ENCODE measurements around the gene CLDN14. TPM values are rescaled to one million over a fixed set of nuclear protein-coding genes. Genes with fewer than 3 reads are reported as not detected.

Gene CLDN14
- total RNA-seq, 1 donor from 2014 or later, result not detected

GRCh38 chr21:36419241-36419640 lies 60.7 kb downstream of the CLDN14 start:
- no peak overlapping the region for H2AFZ ChIP-seq (replicated peaks)

GRCh38 chr21:36415375-36415774 lies 64.5 kb downstream of the CLDN14 start:
- H3K9me3 Mint-ChIP-seq, result no peaks in the 10 kb centered on the region
- Histone ChIP-seq H4K20me1 (ENCODE audit: low read depth) (peaks cover 2% of the 10 kb centered on the region), H3F3A (ENCODE audit: low read depth) (peaks cover 7% of the 10 kb centered on the region), H2AFZ (replicated peaks) (no peak overlapping the region), H3K79me2 (ENCODE audit: low read depth) (no peaks in the 10 kb centered on the region), H3K4me2 (no peak overlapping the region), H3K27me3 (no peaks in the 10 kb centered on the region), H3K27ac (no peak overlapping the region), H3K4me3 (no peak overlapping the region), H3K4me1 (peaks cover 4% of the 10 kb centered on the region), H3K9me3 (ENCODE audit: low read depth) (no peaks in the 10 kb centered on the region), H3K36me3 (peaks cover 5% of the 10 kb centered on the region), H3K9ac (no peak overlapping the region)
- DNase-seq (ENCODE audit: low spot score), result no peak
- no peak for TF ChIP-seq EZH2 (IDR thresholded peaks at IDR 0.05)
- no peak for TF ChIP-seq CTCF (IDR thresholded peaks at IDR 0.05)
- TF ChIP-seq EZH2phosphoT487 (IDR thresholded peaks at IDR 0.05), result no peak
- no peak overlapping the region for H3K4me3 Mint-ChIP-seq
- H3K27me3 Mint-ChIP-seq (ENCODE audit: insufficient read depth, low read depth), result no peaks in the 10 kb centered on the region
- peaks cover 32% of the 10 kb centered on the region for H3K36me3 Mint-ChIP-seq
- peaks cover 2% of the 10 kb centered on the region for H3K4me1 Mint-ChIP-seq
- H3K27ac Mint-ChIP-seq, result no peak overlapping the region

More at GRCh38 chr21:36419241-36419640, 60.7 kb downstream of the CLDN14 start:
- Histone ChIP-seq H3K4me2 (no peak overlapping the region), H3K27me3 (no peaks in the 10 kb centered on the region), H4K20me1 (ENCODE audit: low read depth) (peaks cover 2% of the 10 kb centered on the region), H3K9me3 (ENCODE audit: low read depth) (no peaks in the 10 kb centered on the region), H3K9ac (no peak overlapping the region), H3F3A (ENCODE audit: low read depth) (peaks cover 12% of the 10 kb centered on the region), H3K36me3 (peaks cover 5% of the 10 kb centered on the region), H3K79me2 (ENCODE audit: low read depth) (no peaks in the 10 kb centered on the region), H3K4me3 (no peak overlapping the region), H3K27ac (no peak overlapping the region), H3K4me1 (peaks cover 9% of the 10 kb centered on the region)
- Mint-ChIP-seq H3K36me3 (peaks cover 16% of the 10 kb centered on the region), H3K27me3 (ENCODE audit: insufficient read depth, low read depth) (no peaks in the 10 kb centered on the region), H3K9me3 (no peaks in the 10 kb centered on the region), H3K27ac (no peak overlapping the region), H3K4me3 (no peak overlapping the region), H3K4me1 (peaks cover 5% of the 10 kb centered on the region)
- TF ChIP-seq CTCF (IDR thresholded peaks at IDR 0.05), result no peak
- no peak for TF ChIP-seq EZH2phosphoT487 (IDR thresholded peaks at IDR 0.05)
- no peak for TF ChIP-seq EZH2 (IDR thresholded peaks at IDR 0.05)
- no peak for DNase-seq (ENCODE audit: low spot score)

GRCh38 chr21:36412916-36413315 lies 67.0 kb downstream of the CLDN14 start:
- no peak for TF ChIP-seq CTCF (IDR thresholded peaks at IDR 0.05)
- no peak for TF ChIP-seq EZH2 (IDR thresholded peaks at IDR 0.05)
- TF ChIP-seq EZH2phosphoT487 (IDR thresholded peaks at IDR 0.05), result no peak
- Histone ChIP-seq H3K27me3 (no peaks in the 10 kb centered on the region), H3K4me3 (no peak overlapping the region), H2AFZ (replicated peaks) (no peak overlapping the region), H3K79me2 (ENCODE audit: low read depth) (no peaks in the 10 kb centered on the region), H3K4me2 (no peak overlapping the region), H3F3A (ENCODE audit: low read depth) (no peaks in the 10 kb centered on the region), H4K20me1 (ENCODE audit: low read depth) (peaks cover 2% of the 10 kb centered on the region), H3K27ac (no peak overlapping the region), H3K4me1 (peaks cover 4% of the 10 kb centered on the region), H3K9me3 (ENCODE audit: low read depth) (no peaks in the 10 kb centered on the region), H3K9ac (no peak overlapping the region), H3K36me3 (peaks cover 5% of the 10 kb centered on the region)
- Mint-ChIP-seq H3K9me3 (no peaks in the 10 kb centered on the region), H3K4me1 (no peaks in the 10 kb centered on the region), H3K4me3 (no peak overlapping the region), H3K27ac (no peak overlapping the region), H3K36me3 (peaks cover 37% of the 10 kb centered on the region), H3K27me3 (ENCODE audit: insufficient read depth, low read depth) (no peaks in the 10 kb centered on the region)
- DNase-seq (ENCODE audit: low spot score), result no peak

Measured in neural progenitor cell (in vitro differentiated cells).